ENCODE measurements around the gene SCUBE2. TPM values are rescaled to one million over a fixed set of nuclear protein-coding genes. Genes with fewer than 3 reads are reported as not detected.

SCUBE2 gene
- total and polyA plus RNA-seq, 2 donors = 2.1 to 2.5 TPM

DNA sequence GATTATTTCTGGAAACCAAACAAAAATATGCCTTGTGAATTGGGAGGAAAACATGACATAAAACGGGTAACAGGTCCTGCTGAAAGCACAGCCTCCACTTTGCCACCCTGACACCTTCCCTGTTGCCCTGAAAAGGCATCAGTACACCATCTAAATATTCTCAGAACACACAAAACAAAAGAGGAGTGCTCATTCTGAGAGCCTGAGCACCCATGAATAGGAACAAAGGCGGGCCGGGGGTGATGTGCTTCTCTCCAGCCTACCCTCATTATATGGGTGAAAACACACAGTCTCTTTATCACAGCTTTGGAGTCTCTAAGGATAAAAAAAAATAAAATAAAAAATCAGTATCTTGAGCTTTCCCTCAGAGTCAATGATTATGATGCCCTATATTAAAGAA is 19.7 kb downstream of the SCUBE2 start:
- Histone ChIP-seq H3K36me3 (ENCODE audit: control insufficient read depth in 2 of 2, insufficient read depth in 2 of 2, low read length in 1 of 2) (no peaks in the 10 kb centered on the region), H3K27ac (ENCODE audit: low read depth in 1 of 2, low read length in 1 of 2) (no peak overlapping the region), H3K4me3 (ENCODE audit: low read length in 2 of 2) (no peak overlapping the region), H3K27me3 (ENCODE audit: control insufficient read depth in 2 of 2, insufficient read depth in 1 of 2, low read length in 1 of 2) (peaks cover 0 to 2% of the 10 kb centered on the region in 2 donors), H3K4me1 (ENCODE audit: control insufficient read depth in 2 of 2, insufficient read depth in 2 of 2, low read length in 2 of 2) (peaks cover 0 to 7% of the 10 kb centered on the region in 2 donors), H3K9me3 (ENCODE audit: control insufficient read depth in 2 of 2, insufficient read depth in 1 of 2, low read length in 1 of 2) (no peaks in the 10 kb centered on the region)
- DNase-seq (ENCODE audit: low read depth in 6 of 9, low spot score in 9 of 9) = no peak
- 96% methylated on average over 3 of the region's 3 CpGs for WGBS

DNA sequence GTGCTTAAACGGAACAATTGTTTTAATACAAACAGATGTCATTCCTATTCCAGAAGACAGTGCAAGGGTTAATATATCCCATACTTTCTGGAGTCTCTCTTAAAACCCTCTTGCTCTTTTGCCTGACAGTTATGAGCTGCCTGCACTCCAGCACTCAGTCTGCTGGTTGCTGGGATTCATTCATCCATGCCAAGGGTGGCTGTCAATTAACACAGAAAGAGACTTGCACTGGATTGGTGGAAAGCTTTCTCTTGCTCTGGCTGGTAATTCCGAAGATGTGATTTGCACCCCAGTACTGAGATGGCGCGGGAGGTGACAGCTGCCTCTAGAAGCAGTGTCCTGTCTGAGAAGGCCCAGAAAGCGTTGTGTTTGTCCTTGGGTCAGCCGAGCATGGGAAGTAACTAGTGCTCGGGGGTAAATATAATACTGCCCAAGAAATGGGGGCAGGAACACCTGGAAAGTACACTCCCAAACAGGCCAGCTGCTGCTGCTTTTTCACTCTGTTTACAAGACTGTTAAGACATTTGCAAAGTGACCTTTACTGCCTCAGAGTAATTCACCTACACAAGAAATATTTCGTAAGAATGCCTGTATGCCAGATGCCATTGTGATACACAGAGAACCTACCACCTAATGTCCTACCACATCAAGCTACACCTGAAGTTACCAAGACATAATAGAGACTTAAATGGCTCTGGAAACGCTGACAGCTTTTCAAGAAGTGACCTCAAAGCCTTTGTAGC is 20.5 kb downstream of the SCUBE2 start:
- Histone ChIP-seq H3K4me1 (ENCODE audit: control insufficient read depth in 2 of 2, insufficient read depth in 2 of 2, low read length in 2 of 2) (peaks cover 0 to 11% of the 10 kb centered on the region in 2 donors), H3K9me3 (ENCODE audit: control insufficient read depth in 2 of 2, insufficient read depth in 1 of 2, low read length in 1 of 2) (no peaks in the 10 kb centered on the region), H3K36me3 (ENCODE audit: control insufficient read depth in 2 of 2, insufficient read depth in 2 of 2, low read length in 1 of 2) (no peaks in the 10 kb centered on the region), H3K4me3 (ENCODE audit: low read length in 2 of 2) (no peak overlapping the region), H3K27ac (ENCODE audit: low read depth in 1 of 2, low read length in 1 of 2) (no peak overlapping the region), H3K27me3 (ENCODE audit: control insufficient read depth in 2 of 2, insufficient read depth in 1 of 2, low read length in 1 of 2) (peaks cover 0 to 2% of the 10 kb centered on the region in 2 donors)
- WGBS = 94% methylated on average over 9 of the region's 9 CpGs
- no peak for DNase-seq (ENCODE audit: low read depth in 6 of 9, low spot score in 9 of 9)

- no peaks in the 10 kb centered on the region for H3K36me3 ChIP-seq (ENCODE audit: control insufficient read depth in 2 of 2, insufficient read depth in 2 of 2, low read length in 1 of 2)
- H3K27ac ChIP-seq (ENCODE audit: low read depth in 1 of 2, low read length in 1 of 2) = no peak overlapping the region
- DNase-seq (ENCODE audit: low read depth in 6 of 9, low spot score in 9 of 9) = no peak
- no peaks in the 10 kb centered on the region for H3K27me3 ChIP-seq (ENCODE audit: control insufficient read depth in 2 of 2, insufficient read depth in 1 of 2, low read length in 1 of 2)
- 93% methylated on average over 7 of the region's 7 CpGs for WGBS
- peaks cover 0 to 11% of the 10 kb centered on the region in 2 donors for H3K4me1 ChIP-seq (ENCODE audit: control insufficient read depth in 2 of 2, insufficient read depth in 2 of 2, low read length in 2 of 2)
- H3K4me3 ChIP-seq (ENCODE audit: low read length in 2 of 2) = no peak overlapping the region
- no peaks in the 10 kb centered on the region for H3K9me3 ChIP-seq (ENCODE audit: control insufficient read depth in 2 of 2, insufficient read depth in 1 of 2, low read length in 1 of 2)
Observed at GRCh38 chr11:9069862-9070470, 21.4 kb downstream of the SCUBE2 start.

DNA sequence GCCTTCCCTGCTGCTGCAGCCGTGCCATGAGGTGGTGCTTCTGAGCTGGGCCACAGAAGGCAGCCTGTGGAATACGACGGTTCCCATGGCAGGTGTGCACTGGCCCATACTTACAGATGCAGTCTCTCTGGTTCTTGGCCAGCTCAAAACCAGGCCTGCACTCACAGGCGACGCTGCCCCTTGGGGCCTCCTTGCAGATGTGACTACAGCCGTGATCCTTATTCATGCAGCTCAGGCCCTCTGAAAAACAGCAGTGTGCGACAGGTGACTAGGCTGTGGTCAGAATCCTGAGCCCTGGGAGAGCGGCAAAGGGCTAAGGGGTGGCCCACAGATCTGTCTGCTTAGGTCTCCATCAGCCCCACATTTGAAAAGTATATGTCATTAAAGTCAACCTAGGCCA is 22.1 kb downstream of the SCUBE2 start:
- Histone ChIP-seq H3K36me3 (ENCODE audit: control insufficient read depth in 2 of 2, insufficient read depth in 2 of 2, low read length in 1 of 2) (no peaks in the 10 kb centered on the region), H3K9me3 (ENCODE audit: control insufficient read depth in 2 of 2, insufficient read depth in 1 of 2, low read length in 1 of 2) (no peaks in the 10 kb centered on the region), H3K4me1 (ENCODE audit: control insufficient read depth in 2 of 2, insufficient read depth in 2 of 2, low read length in 2 of 2) (peaks cover 0 to 11% of the 10 kb centered on the region in 2 donors), H3K27me3 (ENCODE audit: control insufficient read depth in 2 of 2, insufficient read depth in 1 of 2, low read length in 1 of 2) (no peaks in the 10 kb centered on the region), H3K27ac (ENCODE audit: low read depth in 1 of 2, low read length in 1 of 2) (no peak overlapping the region), H3K4me3 (ENCODE audit: low read length in 2 of 2) (no peak overlapping the region)
- DNase-seq (ENCODE audit: low read depth in 6 of 9, low spot score in 9 of 9) = no peak
- WGBS = 98% methylated on average over 8 of the region's 8 CpGs

GRCh38 chr11:9066433-9066925 is 24.9 kb downstream of the SCUBE2 start:
- no peak for DNase-seq (ENCODE audit: low read depth in 6 of 9, low spot score in 9 of 9)
- 94% methylated on average over 5 of the region's 5 CpGs for WGBS

DNA sequence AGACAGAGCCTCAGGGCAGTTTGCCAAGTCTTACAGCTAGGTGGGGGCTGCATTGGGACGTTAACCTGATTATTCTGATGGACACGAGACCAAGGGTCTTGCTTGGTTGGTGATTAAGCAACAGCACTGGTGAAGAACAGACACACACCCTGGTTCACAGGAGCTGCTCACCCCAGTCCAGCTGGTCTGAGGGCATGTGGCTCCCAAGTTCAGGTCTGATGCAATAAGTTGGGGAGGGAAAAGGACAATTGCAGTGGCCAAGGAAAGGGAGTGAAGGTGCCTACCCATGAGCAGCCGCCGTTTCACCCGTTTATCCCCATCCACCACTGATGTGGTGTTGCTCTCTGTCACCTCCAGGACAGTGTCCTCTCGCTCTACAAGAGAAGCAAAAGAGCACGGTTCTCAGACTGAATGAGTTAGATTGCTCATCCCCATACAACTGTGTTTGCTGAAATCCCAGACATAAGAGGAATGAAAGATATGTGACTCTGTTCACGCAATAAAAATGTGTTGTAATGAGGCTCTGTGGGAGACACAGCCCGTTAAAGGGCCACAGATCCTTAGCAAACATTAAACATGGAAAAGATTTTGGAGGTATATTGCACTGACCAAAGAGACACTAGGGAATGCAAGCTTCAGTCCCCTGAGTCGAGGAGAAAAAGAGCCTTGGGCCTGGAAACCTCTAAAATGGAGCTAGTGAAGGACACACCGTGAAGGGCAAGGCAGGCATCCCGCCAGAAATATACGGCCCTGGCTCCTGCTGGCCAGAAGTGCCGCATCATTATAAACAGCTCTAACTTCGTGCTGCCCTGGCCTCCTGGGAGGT is 25.6 kb downstream of the SCUBE2 start:
- DNase-seq (ENCODE audit: low read depth in 6 of 9, low spot score in 9 of 9) = no peak
- no peaks in the 10 kb centered on the region for H3K27me3 ChIP-seq (ENCODE audit: control insufficient read depth in 2 of 2, insufficient read depth in 1 of 2, low read length in 1 of 2)
- WGBS = 96% methylated on average over 15 of the region's 15 CpGs

More at GRCh38 chr11:9066433-9066925, 24.9 kb downstream of the SCUBE2 start:
- no peaks in the 10 kb centered on the region for H3K36me3 ChIP-seq (ENCODE audit: control insufficient read depth in 2 of 2, insufficient read depth in 2 of 2, low read length in 1 of 2)
- peaks cover 0 to 6% of the 10 kb centered on the region in 2 donors for H3K4me1 ChIP-seq (ENCODE audit: control insufficient read depth in 2 of 2, insufficient read depth in 2 of 2, low read length in 2 of 2)
- H3K4me3 ChIP-seq (ENCODE audit: low read length in 2 of 2) = no peak overlapping the region
- no peaks in the 10 kb centered on the region for H3K9me3 ChIP-seq (ENCODE audit: control insufficient read depth in 2 of 2, insufficient read depth in 1 of 2, low read length in 1 of 2)
- H3K27ac ChIP-seq (ENCODE audit: low read depth in 1 of 2, low read length in 1 of 2) = no peak overlapping the region
- H3K27me3 ChIP-seq (ENCODE audit: control insufficient read depth in 2 of 2, insufficient read depth in 1 of 2, low read length in 1 of 2) = no peaks in the 10 kb centered on the region

GRCh38 chr11:9061807-9062206 is 29.6 kb downstream of the SCUBE2 start:
- H3K27me3 ChIP-seq (ENCODE audit: control insufficient read depth in 2 of 2, insufficient read depth in 1 of 2, low read length in 1 of 2) = no peaks in the 10 kb centered on the region
- no peaks in the 10 kb centered on the region for H3K36me3 ChIP-seq (ENCODE audit: control insufficient read depth in 2 of 2, insufficient read depth in 2 of 2, low read length in 1 of 2)
- peaks cover 0 to 6% of the 10 kb centered on the region in 2 donors for H3K4me1 ChIP-seq (ENCODE audit: control insufficient read depth in 2 of 2, insufficient read depth in 2 of 2, low read length in 2 of 2)
- DNase-seq (ENCODE audit: low read depth in 6 of 9, low spot score in 9 of 9) = no peak
- H3K9me3 ChIP-seq (ENCODE audit: control insufficient read depth in 2 of 2, insufficient read depth in 1 of 2, low read length in 1 of 2) = no peaks in the 10 kb centered on the region
- no peak overlapping the region for H3K4me3 ChIP-seq (ENCODE audit: low read length in 2 of 2)
- 91% methylated on average over 1 of the region's 1 CpG for WGBS
- H3K27ac ChIP-seq (ENCODE audit: low read depth in 1 of 2, low read length in 1 of 2) = no peak overlapping the region

More for the DNA sequence above, 25.6 kb downstream of the SCUBE2 start:
- Histone ChIP-seq H3K36me3 (ENCODE audit: control insufficient read depth in 2 of 2, insufficient read depth in 2 of 2, low read length in 1 of 2) (no peaks in the 10 kb centered on the region), H3K4me1 (ENCODE audit: control insufficient read depth in 2 of 2, insufficient read depth in 2 of 2, low read length in 2 of 2) (peaks cover 0 to 6% of the 10 kb centered on the region in 2 donors), H3K27ac (ENCODE audit: low read depth in 1 of 2, low read length in 1 of 2) (no peak overlapping the region), H3K4me3 (ENCODE audit: low read length in 2 of 2) (no peak overlapping the region), H3K9me3 (ENCODE audit: control insufficient read depth in 2 of 2, insufficient read depth in 1 of 2, low read length in 1 of 2) (no peaks in the 10 kb centered on the region)

DNA sequence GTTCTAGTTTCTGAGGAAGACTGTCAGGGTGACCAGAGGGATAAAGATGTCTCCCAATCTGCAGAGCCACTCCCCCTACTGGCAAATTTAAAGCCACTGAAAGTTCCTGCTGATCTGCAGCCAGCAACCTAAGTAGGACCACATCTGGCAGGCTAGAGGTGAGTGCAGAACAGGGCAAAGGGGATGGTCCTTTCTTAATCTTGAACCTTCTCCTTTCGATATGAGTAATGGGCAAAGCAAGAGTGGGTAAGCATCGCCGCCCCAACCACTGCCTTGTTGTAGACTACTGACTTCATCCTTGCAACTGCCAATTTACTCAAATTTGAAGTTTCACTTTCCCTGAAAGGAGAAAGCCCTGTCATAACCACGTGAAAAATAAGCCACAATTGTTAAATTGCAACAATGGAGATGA is 30.7 kb downstream of the SCUBE2 start:
- no peaks in the 10 kb centered on the region for H3K27me3 ChIP-seq (ENCODE audit: control insufficient read depth in 2 of 2, insufficient read depth in 1 of 2, low read length in 1 of 2)
- H3K4me3 ChIP-seq (ENCODE audit: low read length in 2 of 2) = no peak overlapping the region
- 61% methylated on average over 4 of the region's 4 CpGs for WGBS
- no peak overlapping the region for H3K27ac ChIP-seq (ENCODE audit: low read depth in 1 of 2, low read length in 1 of 2)
- peaks cover 0 to 2% of the 10 kb centered on the region in 2 donors for H3K4me1 ChIP-seq (ENCODE audit: control insufficient read depth in 2 of 2, insufficient read depth in 2 of 2, low read length in 2 of 2)
- H3K9me3 ChIP-seq (ENCODE audit: control insufficient read depth in 2 of 2, insufficient read depth in 1 of 2, low read length in 1 of 2) = no peaks in the 10 kb centered on the region
- H3K36me3 ChIP-seq (ENCODE audit: control insufficient read depth in 2 of 2, insufficient read depth in 2 of 2, low read length in 1 of 2) = no peaks in the 10 kb centered on the region
- DNase-seq (ENCODE audit: low read depth in 6 of 9, low spot score in 9 of 9) = peak in 2 of 9 donors; percentile 8 to 38

GRCh38 chr11:9059406-9059805 is 32.0 kb downstream of the SCUBE2 start:
- Histone ChIP-seq H3K4me1 (ENCODE audit: control insufficient read depth in 2 of 2, insufficient read depth in 2 of 2, low read length in 2 of 2) (peaks cover 0 to 2% of the 10 kb centered on the region in 2 donors), H3K36me3 (ENCODE audit: control insufficient read depth in 2 of 2, insufficient read depth in 2 of 2, low read length in 1 of 2) (no peaks in the 10 kb centered on the region), H3K9me3 (ENCODE audit: control insufficient read depth in 2 of 2, insufficient read depth in 1 of 2, low read length in 1 of 2) (no peaks in the 10 kb centered on the region), H3K27ac (ENCODE audit: low read depth in 1 of 2, low read length in 1 of 2) (no peak overlapping the region), H3K4me3 (ENCODE audit: low read length in 2 of 2) (no peak overlapping the region), H3K27me3 (ENCODE audit: control insufficient read depth in 2 of 2, insufficient read depth in 1 of 2, low read length in 1 of 2) (no peaks in the 10 kb centered on the region)
- WGBS = 98% methylated on average over 3 of the region's 3 CpGs
- no peak for DNase-seq (ENCODE audit: low read depth in 6 of 9, low spot score in 9 of 9)

Data from thymus (tissue), 11 donors.